H9 (cell line): ENCODE data around the gene UQCR10. TPM values are rescaled to one million over a fixed set of nuclear protein-coding genes. Genes with fewer than 3 reads are reported as not detected.

Experiments
- DNase-seq: peaks from one replicate; pipeline ENCODE4 v3.0.0-alpha.2; 2017
- H2AFZ ChIP-seq: one replicate; pipeline ENCODE4 v1.6.1; 2013; ENCODE audit warnings: mild to moderate bottlenecking, low read length, control low read depth, moderate library complexity
- H2AK5ac ChIP-seq: 2 replicates; pipeline ENCODE4 v1.6.1; 2013; ENCODE audit warnings: low read length, control low read depth, mixed read lengths; ENCODE audit not compliant: insufficient read length
- H2BK120ac ChIP-seq: one replicate; pipeline ENCODE4 v1.6.1; 2013; ENCODE audit warnings: low read depth, mild to moderate bottlenecking, low read length, control low read depth, inconsistent platforms; ENCODE audit not compliant: poor library complexity, severe bottlenecking
- H2BK12ac ChIP-seq: 2 replicates; pipeline ENCODE4 v1.6.1; 2013; ENCODE audit warnings: low read length, control low read depth, mixed read lengths, low read depth; ENCODE audit not compliant: insufficient read length
- H2BK15ac ChIP-seq: 2 replicates; pipeline ENCODE4 v1.6.1; 2013; ENCODE audit warnings: low read depth, low read length, control low read depth
- H2BK20ac ChIP-seq: one replicate; pipeline ENCODE4 v1.6.1; 2013; ENCODE audit warnings: low read depth, mild to moderate bottlenecking, low read length, control low read depth, inconsistent platforms; ENCODE audit not compliant: poor library complexity, severe bottlenecking
- H2BK5ac ChIP-seq: 2 replicates; pipeline ENCODE4 v1.6.1; 2013; ENCODE audit warnings: low read length, control low read depth, mixed read lengths; ENCODE audit not compliant: insufficient read length
- H3K14ac ChIP-seq: 2 replicates; pipeline ENCODE4 v1.6.1; 2013; ENCODE audit warnings: low read length, control low read depth; ENCODE audit not compliant: insufficient read depth
- H3K18ac ChIP-seq: 2 replicates; pipeline ENCODE4 v1.6.1; 2013; ENCODE audit warnings: low read depth, mild to moderate bottlenecking, mixed read lengths, low read length, control low read depth; ENCODE audit not compliant: insufficient read length
- H3K23ac ChIP-seq: 2 replicates; pipeline ENCODE4 v1.6.1; 2013; ENCODE audit warnings: low read length, control low read depth, mixed read lengths, low read depth; ENCODE audit not compliant: insufficient read length
- H3K23me2 ChIP-seq: 2 replicates; pipeline ENCODE4 v1.6.1; 2013; ENCODE audit warnings: low read depth, mild to moderate bottlenecking, mixed read lengths, low read length, control low read depth; ENCODE audit not compliant: insufficient read length, poor library complexity, severe bottlenecking
- H3K27ac ChIP-seq: 2 replicates; pipeline ENCODE4 v1.5.1; 2013; ENCODE audit warnings: low read length, control low read depth, mixed read lengths, low read depth; ENCODE audit not compliant: insufficient read length
- H3K27me3 ChIP-seq: 2 replicates; pipeline ENCODE4 v1.6.1; 2013; ENCODE audit warnings: low read length, control low read depth, inconsistent platforms; ENCODE audit not compliant: insufficient read depth
- H3K4ac ChIP-seq: 2 replicates; pipeline ENCODE4 v1.6.1; 2013; ENCODE audit warnings: low read depth, mild to moderate bottlenecking, control low read depth, inconsistent platforms, low read length, moderate library complexity
- H3K4me1 ChIP-seq: 2 replicates; pipeline ENCODE4 v1.6.1; 2013; ENCODE audit warnings: low read length, control low read depth, inconsistent platforms; ENCODE audit not compliant: insufficient read depth
- H3K4me2 ChIP-seq: 2 replicates; pipeline ENCODE4 v1.6.1; 2013; ENCODE audit warnings: low read length, control low read depth, mixed read lengths; ENCODE audit not compliant: insufficient read length, insufficient read depth
- H3K56ac ChIP-seq: 2 replicates; pipeline ENCODE4 v1.6.1; 2013; ENCODE audit warnings: low read depth, mild to moderate bottlenecking, mixed read lengths, low read length, control low read depth; ENCODE audit not compliant: insufficient read length
- H3K79me1 ChIP-seq: 2 replicates; pipeline ENCODE4 v1.6.1; 2013; ENCODE audit warnings: low read depth, mild to moderate bottlenecking, moderate library complexity, low read length, control low read depth, inconsistent platforms; ENCODE audit not compliant: insufficient read depth, poor library complexity, severe bottlenecking
- H3K79me2 ChIP-seq: 2 replicates; pipeline ENCODE4 v1.6.1; 2013; ENCODE audit warnings: low read length, control low read depth, inconsistent platforms; ENCODE audit not compliant: insufficient read depth
- H3K9ac ChIP-seq: 2 replicates; pipeline ENCODE4 v1.6.1; 2013; ENCODE audit warnings: low read length, control low read depth, mixed read lengths; ENCODE audit not compliant: insufficient read length; ENCODE audit errors: extremely low read depth
- H3K9me3 ChIP-seq: one replicate; pipeline ENCODE4 v1.6.1; 2013; ENCODE audit warnings: low read depth, low read length, inconsistent platforms; ENCODE audit not compliant: control insufficient read depth
- H3T11ph ChIP-seq: one replicate; pipeline ENCODE4 v1.6.1; 2013; ENCODE audit warnings: mild to moderate bottlenecking, low read length, control low read depth, inconsistent platforms
- H4K20me1 ChIP-seq: one replicate; pipeline ENCODE4 v1.6.1; 2013; ENCODE audit not compliant: control insufficient read depth, insufficient read length, insufficient read depth
- H4K5ac ChIP-seq: 2 replicates; pipeline ENCODE4 v1.6.1; 2013; ENCODE audit warnings: low read depth, mild to moderate bottlenecking, mixed read lengths, low read length, control low read depth; ENCODE audit not compliant: insufficient read length
- H4K8ac ChIP-seq: replicated peaks from 2 replicates; pipeline ENCODE4 v1.6.1; 2013; ENCODE audit warnings: low read length, control low read depth, mixed read lengths, low read depth; ENCODE audit not compliant: insufficient read length
- H4K91ac ChIP-seq: 2 replicates; pipeline ENCODE4 v1.6.1; 2013; ENCODE audit warnings: low read depth, mild to moderate bottlenecking, moderate library complexity, mixed read lengths, low read length, control low read depth; ENCODE audit not compliant: insufficient read length
- H3K27ac Mint-ChIP-seq, 3 experiments: 2 replicates in 2 of 3; 3 replicates in 1 of 3; pipeline ENCODE4 v1.8.0; 2020 to 2021; ENCODE audit warnings: mixed read lengths in 3 of 3, mild to moderate bottlenecking in 1 of 3, moderate library complexity in 1 of 3
- H3K27me3 Mint-ChIP-seq: 2 replicates; pipeline ENCODE4 v1.8.0; 2021; ENCODE audit warnings: low read depth, mild to moderate bottlenecking, moderate library complexity, mixed read lengths
- H3K36me3 Mint-ChIP-seq, 3 experiments: 2 replicates in 2 of 3; 3 replicates in 1 of 3; pipeline ENCODE4 v1.8.0; 2020 to 2021; ENCODE audit warnings: low read depth in 3 of 3, mixed read lengths in 3 of 3; ENCODE audit not compliant: insufficient read depth in 1 of 3
- H3K4me1 Mint-ChIP-seq, 2 experiments: 2 replicates each; pipeline ENCODE4 v1.8.0; 2020; ENCODE audit warnings: mixed read lengths in 2 of 2
- H3K4me3 Mint-ChIP-seq, 2 experiments: 2 replicates in 1 of 2; 3 replicates in 1 of 2; pipeline ENCODE4 v1.8.0; 2020 to 2021; ENCODE audit warnings: mild to moderate bottlenecking in 2 of 2, mixed read lengths in 2 of 2, moderate library complexity in 1 of 2
- H3K9me3 Mint-ChIP-seq, 2 experiments: 2 replicates in 1 of 2; 3 replicates in 1 of 2; pipeline ENCODE4 v1.8.0; 2020; ENCODE audit warnings: mild to moderate bottlenecking in 2 of 2, mixed read lengths in 2 of 2, moderate library complexity in 1 of 2
- CTCF ChIP-seq: fragments of 200-600 bp; sonication (generic); conservative IDR thresholded peaks from 3 replicates; pipeline ENCODE4 v1.8.0; 2021; ENCODE audit warnings: antibody characterized with exemption, mild to moderate bottlenecking
- WGBS: extraction: QIAGEN DNeasy Blood & Tissue Kit; methylation state at CpG from one replicate; pipeline ENCODE4 v1.1.7; 2013; ENCODE audit warnings: missing lambda C conversion rate, low lambda C conversion rate, mixed read lengths; ENCODE audit not compliant: insufficient read length; ENCODE audit errors: extremely low coverage; 5-methylcytosine and 5-hydroxymethylcytosine counted together
- total RNA-seq: library from RNA; stranded (reverse); gene quantifications from 2 replicates; pipeline ENCODE4 v1.2.1, GENCODE V29; 2021

Gene UQCR10
- total RNA-seq, 1 experiment from 2014 or later, result 124 TPM

GRCh38 chr22:29722587-29722986 is 44.6 kb upstream of the UQCR10 start:
- no CpG with 5 or more reads among the region's 16 CpGs for WGBS
- Histone ChIP-seq H3K9ac (no peak overlapping the region), H3K14ac (no peak overlapping the region), H3K27ac (no peak overlapping the region), H3K4ac (no peak overlapping the region), H3K27me3 (peaks cover 24% of the 10 kb centered on the region; the same call in 1 of the 2 replicates), H3T11ph (no peak overlapping the region), H2BK12ac (no peak overlapping the region), H2BK20ac (no peak overlapping the region), H3K79me1 (no peaks in the 10 kb centered on the region), H2BK5ac (no peak overlapping the region), H3K4me1 (no peaks in the 10 kb centered on the region), H2AFZ (no peak overlapping the region), H3K23ac (no peak overlapping the region), H2BK120ac (no peak overlapping the region), H3K56ac (no peak overlapping the region), H3K4me2 (no peak overlapping the region), H3K79me2 (no peaks in the 10 kb centered on the region), H4K8ac (no peak overlapping the region), H3K23me2 (peaks cover 4% of the 10 kb centered on the region), H3K18ac (no peak overlapping the region), H4K20me1 (no peaks in the 10 kb centered on the region), H4K91ac (no peak overlapping the region), H4K5ac (no peak overlapping the region), H2AK5ac (no peak overlapping the region), H2BK15ac (no peak overlapping the region), H3K9me3 (no peaks in the 10 kb centered on the region)
- no peaks in the 10 kb centered on the region; a peak in 1 of 5 replicates for H3K9me3 Mint-ChIP-seq
- no peak for DNase-seq
- H3K36me3 Mint-ChIP-seq, result no peaks in the 10 kb centered on the region; a peak in 1 of 7 replicates
- peaks cover 82% of the 10 kb centered on the region for H3K27me3 Mint-ChIP-seq
- H3K27ac Mint-ChIP-seq, result no peak overlapping the region
- H3K4me3 Mint-ChIP-seq, result no peak overlapping the region
- TF ChIP-seq CTCF, result no peak
- H3K4me1 Mint-ChIP-seq, result peaks cover 11 to 18% of the 10 kb centered on the region in 2 experiments; a peak in 3 of 4 replicates
